Bronchial epithelial cell (primary cell): ENCODE results near the gene PDGFC. TPM values are rescaled to one million over a fixed set of nuclear protein-coding genes. Genes with fewer than 3 reads are reported as not detected.
A peak's percentile ranks its signal among the peaks of the same experiment; 100 is the strongest.
"Not testable (repeated sequence)": the region's sequence is repeated elsewhere in the genome, so short reads cannot be mapped to it uniquely, and the experiment has no call there.

ENCODE experiments used
- DNase-seq: peaks from one replicate; pipeline ENCODE4 v3.0.0-alpha.2; 2010; ENCODE audit warnings: low read depth
- FAIRE-seq: peaks from 2 replicates; lab custom pipeline; 2011; peaks lifted over from hg19 to GRCh38; lab: Jason Lieb, UNC
- H3K27me3 ChIP-seq: 2 replicates; pipeline ENCODE4 v1.5.1; 2011; ENCODE audit warnings: low read length; ENCODE audit not compliant: control insufficient read depth, insufficient read depth
- H3K36me3 ChIP-seq: 2 replicates; pipeline ENCODE4 v1.5.1; 2011; ENCODE audit warnings: low read length; ENCODE audit not compliant: control insufficient read depth, insufficient read depth
- H3K4me3 ChIP-seq: 2 replicates; pipeline ENCODE4 v1.5.1; 2011; ENCODE audit warnings: mild to moderate bottlenecking, low read depth, low read length, control low read depth
- total RNA-seq: library from RNA; depleted of rRNA; stranded (reverse); fragments of >200 nt; gene quantifications from 2 replicates; pipeline ENCODE4 v1.2.1, GENCODE V29; 2014
- TF ChIP-seq, protein P1 (sequence below): IDR thresholded peaks from 2 replicates; pipeline ENCODE4 v1.5.1; 2011; ENCODE audit warnings: mild to moderate bottlenecking, moderate library complexity, low read length, control low read depth, inconsistent platforms; ENCODE audit not compliant: insufficient read depth, severe bottlenecking

Gene PDGFC
- total RNA-seq, 1 donor from 2014 or later: 38.7 TPM

DNA sequence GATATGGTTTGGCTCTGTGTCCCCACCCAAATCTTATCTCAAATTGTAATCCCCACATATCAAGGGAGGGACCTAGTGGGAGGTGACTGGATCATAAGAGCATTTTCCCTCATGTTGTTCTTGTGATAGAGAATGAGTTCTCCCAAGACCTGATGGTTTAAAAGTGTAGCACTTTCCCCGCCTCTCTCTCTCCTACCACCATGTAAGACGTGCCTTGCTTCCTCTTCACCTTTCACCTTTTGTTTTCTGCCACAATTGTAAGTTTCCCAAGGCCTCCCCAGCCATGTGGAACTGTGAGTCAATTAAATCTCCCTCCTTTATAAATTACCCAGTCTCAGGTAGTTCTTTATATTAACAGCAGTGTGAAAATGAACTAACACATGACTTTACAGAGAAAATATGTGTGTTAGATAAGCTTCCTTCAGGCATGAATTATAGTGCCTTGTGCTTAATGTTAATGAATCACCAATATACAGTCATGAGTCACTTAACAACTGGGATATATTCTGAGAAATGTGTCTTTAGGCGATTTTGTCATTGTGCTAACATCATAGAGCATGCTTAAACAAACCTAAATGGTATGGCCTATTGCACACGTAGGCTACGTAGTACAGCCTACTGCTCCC lies 37.9 kb downstream of the PDGFC start:
- H3K36me3 ChIP-seq: no peaks in the 10 kb centered on the region
- H3K4me3 ChIP-seq: no peak overlapping the region
- TF ChIP-seq, protein P1, sequence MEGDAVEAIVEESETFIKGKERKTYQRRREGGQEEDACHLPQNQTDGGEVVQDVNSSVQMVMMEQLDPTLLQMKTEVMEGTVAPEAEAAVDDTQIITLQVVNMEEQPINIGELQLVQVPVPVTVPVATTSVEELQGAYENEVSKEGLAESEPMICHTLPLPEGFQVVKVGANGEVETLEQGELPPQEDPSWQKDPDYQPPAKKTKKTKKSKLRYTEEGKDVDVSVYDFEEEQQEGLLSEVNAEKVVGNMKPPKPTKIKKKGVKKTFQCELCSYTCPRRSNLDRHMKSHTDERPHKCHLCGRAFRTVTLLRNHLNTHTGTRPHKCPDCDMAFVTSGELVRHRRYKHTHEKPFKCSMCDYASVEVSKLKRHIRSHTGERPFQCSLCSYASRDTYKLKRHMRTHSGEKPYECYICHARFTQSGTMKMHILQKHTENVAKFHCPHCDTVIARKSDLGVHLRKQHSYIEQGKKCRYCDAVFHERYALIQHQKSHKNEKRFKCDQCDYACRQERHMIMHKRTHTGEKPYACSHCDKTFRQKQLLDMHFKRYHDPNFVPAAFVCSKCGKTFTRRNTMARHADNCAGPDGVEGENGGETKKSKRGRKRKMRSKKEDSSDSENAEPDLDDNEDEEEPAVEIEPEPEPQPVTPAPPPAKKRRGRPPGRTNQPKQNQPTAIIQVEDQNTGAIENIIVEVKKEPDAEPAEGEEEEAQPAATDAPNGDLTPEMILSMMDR: no peak
- H3K27me3 ChIP-seq: no peaks in the 10 kb centered on the region
- FAIRE-seq (peak; percentile 28), DNase-seq (peak; percentile 100)

DNA sequence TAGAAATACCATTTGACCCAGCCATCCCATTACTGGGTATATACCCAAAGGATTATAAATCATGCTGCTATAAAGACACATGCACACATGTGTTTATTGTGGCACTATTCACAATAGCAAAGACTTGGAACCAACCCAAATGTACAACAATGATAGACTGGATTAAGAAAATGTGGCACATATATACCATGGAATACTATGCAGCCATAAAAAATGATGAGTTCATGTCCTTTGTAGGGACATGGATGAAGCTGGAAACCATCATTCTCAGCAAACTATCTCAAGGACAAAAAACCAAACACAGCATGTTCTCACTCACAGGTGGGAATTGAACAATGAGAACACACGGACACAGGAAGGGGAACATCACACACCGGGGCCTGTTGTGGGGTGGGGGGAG lies 39.2 kb downstream of the PDGFC start:
- not testable (repeated sequence) for FAIRE-seq, DNase-seq, H3K4me3 ChIP-seq, H3K36me3 ChIP-seq, H3K27me3 ChIP-seq

DNA sequence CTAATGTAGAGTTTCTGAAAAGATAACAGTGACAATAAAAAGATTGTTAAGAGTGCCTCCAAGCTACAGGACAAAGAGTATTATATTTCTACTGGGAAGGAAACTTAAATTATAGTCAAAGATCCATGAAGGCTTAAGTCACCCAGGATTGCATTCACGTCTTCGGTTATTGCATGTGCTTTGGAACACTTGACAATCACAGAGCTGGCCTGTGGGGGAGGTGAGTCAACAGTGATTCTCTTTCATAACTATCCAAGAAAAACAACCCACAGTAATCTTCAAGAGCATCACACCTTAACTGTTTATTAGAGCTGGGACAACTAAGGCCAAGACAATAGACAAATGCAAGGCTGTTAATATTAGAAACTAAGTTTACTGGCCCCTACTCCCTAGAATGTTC lies 40.3 kb downstream of the PDGFC start:
- no peak overlapping the region for H3K4me3 ChIP-seq
- DNase-seq (peak; percentile 94), FAIRE-seq (peak; percentile 93)
- TF ChIP-seq, protein P1: no peak
- no peaks in the 10 kb centered on the region for H3K36me3 ChIP-seq
- H3K27me3 ChIP-seq: no peaks in the 10 kb centered on the region

DNA sequence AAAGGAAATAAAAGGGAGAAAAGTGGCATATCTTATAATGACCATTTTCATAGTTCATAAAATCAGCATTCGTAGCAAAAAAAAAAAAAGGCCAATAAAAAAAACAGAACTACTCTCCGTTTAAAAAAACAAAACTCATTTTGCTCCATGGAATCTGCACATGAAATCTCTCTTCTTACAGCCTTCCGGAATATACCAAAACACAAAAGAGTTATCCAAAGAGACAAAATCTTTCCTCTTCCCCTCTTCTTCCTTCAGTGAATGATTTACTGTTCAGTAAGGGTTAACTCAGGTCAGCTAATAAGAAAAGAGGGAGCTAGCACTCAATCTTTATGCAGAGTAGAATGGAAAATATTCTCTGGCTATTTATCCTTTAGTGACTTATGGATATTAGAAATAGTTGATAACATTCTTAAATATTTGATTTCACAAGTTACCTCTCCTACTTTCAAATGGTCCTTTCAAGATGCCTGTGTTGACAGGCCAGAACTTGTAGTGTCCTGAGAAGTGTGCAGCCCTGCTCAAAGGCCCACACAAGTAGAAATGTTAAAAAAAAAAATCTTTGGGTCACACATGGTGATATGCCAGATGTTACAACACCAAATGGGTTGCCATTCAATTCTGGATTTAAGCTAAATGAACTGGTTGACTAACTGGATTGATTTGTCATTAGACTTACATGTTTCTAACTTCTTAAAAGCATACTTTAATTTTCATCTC lies 42.1 kb downstream of the PDGFC start:
- DNase-seq (peak; percentile 91), FAIRE-seq (no peak)
- Histone ChIP-seq H3K27me3 (no peaks in the 10 kb centered on the region), H3K4me3 (no peak overlapping the region), H3K36me3 (no peaks in the 10 kb centered on the region)
- TF ChIP-seq, protein P1: no peak

DNA sequence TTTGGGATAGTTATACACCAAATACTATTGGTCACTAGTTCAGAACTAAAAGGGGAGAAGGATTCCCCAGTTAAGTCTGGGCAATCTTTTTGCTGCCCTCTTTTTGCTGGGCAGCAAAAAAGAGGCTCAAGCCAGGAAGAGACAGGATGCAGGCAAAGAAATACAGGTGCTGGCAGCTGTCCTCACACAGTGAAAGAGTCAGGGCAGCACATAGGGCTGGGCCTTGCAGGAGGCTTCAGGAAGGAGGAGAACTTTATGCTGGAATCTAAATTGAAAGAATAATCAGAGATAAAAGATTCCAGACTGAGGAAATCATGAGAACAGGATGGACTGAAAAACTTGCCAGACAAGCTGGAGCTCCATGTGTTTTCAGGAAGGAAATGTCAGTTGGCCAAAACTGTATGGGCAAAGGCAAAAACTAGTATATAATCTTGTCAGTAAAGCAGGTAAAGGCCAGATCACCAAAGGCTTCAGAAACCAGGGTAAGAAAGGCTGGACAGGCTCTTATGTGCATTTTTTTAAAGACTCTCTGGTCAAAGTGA lies 46.8 kb downstream of the PDGFC start:
- no peaks in the 10 kb centered on the region for H3K27me3 ChIP-seq
- FAIRE-seq: no peak

DNA sequence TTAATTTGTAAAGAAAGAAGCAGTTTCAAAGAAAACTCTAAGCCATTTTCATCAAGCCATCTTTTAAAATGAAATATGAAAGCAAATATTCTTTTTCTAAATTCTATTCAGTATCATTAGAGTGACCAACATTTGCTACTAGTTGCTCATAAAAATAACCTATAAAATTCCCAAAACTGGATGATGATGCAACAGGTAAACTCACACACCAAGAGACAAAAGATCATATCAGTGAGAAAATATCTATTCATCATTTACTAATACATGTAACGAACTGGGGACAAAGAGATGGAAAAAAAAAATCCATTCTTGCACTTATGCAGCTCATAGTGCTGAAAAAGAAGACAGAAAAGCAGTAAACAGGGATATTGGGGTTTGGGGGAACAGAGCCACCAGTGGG lies 48.1 kb downstream of the PDGFC start:
- Histone ChIP-seq H3K36me3 (no peaks in the 10 kb centered on the region), H3K27me3 (no peaks in the 10 kb centered on the region), H3K4me3 (no peak overlapping the region)
- TF ChIP-seq, protein P1: no peak
- DNase-seq: no peak
- FAIRE-seq: no peak

More for the DNA sequence above, 46.8 kb downstream of the PDGFC start:
- no peaks in the 10 kb centered on the region for H3K36me3 ChIP-seq
- no peak for DNase-seq
- TF ChIP-seq, protein P1: no peak
- no peak overlapping the region for H3K4me3 ChIP-seq
